GM12891 (cell line): ENCODE results near the gene SPC25.

Source experiments
- PAX5 ChIP-seq: IDR thresholded peaks from 2 replicates; pipeline ENCODE4 v1.6.1; 2011; ENCODE audit warnings: low read length, moderate library complexity, mild to moderate bottlenecking; ENCODE audit not compliant: insufficient read depth, severe bottlenecking
- POLR2A ChIP-seq: IDR thresholded peaks from 2 replicates; pipeline ENCODE4 v1.6.1; 2011; ENCODE audit warnings: low read depth, low read length, control low read depth
- POLR2AphosphoS5 ChIP-seq: IDR thresholded peaks from 2 replicates; pipeline ENCODE4 v1.6.1; 2011; ENCODE audit warnings: low read depth, low read length, control low read depth
- TAF1 ChIP-seq: IDR thresholded peaks from 2 replicates; pipeline ENCODE4 v1.6.1; 2011; ENCODE audit warnings: low read depth, low read length, control low read depth

DNA sequence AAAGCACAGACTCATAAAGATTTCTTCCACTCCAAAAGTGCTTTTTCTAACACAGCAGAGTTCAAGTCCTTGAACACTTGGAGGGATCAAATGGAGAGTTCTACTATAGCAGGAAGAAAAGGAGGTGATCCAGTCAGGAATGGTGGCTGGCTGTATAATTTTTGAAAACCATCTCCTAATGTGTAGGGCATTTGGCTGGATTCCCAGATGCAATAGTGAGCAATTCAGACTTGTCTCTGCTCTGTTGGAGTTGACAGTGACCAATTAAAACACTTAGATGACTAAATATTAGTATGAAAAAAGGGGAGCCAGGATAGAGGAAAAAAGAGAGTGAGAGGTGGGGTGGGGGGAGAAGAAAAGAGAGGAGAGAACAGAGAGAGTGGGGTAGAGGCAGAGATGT is 5.5 kb upstream of the SPC25 start:
- TF ChIP-seq POLR2A (no peak), POLR2AphosphoS5 (no peak), PAX5 (no peak), TAF1 (no peak)
